HG02981 (cell line): ENCODE data around the gene OGDHL.

ENCODE experiments used
- ATAC-seq: cut with Tn5 transposase; IDR thresholded peaks from one replicate; pipeline ENCODE4 v1.9.1; 2021; ENCODE audit warnings: mild to moderate bottlenecking, moderate library complexity; ENCODE audit not compliant: unreplicated experiment

OGDHL gene

GRCh38 chr10:49691588-49691987 lies 70.5 kb downstream of the OGDHL start:
- no peak for ATAC-seq

DNA sequence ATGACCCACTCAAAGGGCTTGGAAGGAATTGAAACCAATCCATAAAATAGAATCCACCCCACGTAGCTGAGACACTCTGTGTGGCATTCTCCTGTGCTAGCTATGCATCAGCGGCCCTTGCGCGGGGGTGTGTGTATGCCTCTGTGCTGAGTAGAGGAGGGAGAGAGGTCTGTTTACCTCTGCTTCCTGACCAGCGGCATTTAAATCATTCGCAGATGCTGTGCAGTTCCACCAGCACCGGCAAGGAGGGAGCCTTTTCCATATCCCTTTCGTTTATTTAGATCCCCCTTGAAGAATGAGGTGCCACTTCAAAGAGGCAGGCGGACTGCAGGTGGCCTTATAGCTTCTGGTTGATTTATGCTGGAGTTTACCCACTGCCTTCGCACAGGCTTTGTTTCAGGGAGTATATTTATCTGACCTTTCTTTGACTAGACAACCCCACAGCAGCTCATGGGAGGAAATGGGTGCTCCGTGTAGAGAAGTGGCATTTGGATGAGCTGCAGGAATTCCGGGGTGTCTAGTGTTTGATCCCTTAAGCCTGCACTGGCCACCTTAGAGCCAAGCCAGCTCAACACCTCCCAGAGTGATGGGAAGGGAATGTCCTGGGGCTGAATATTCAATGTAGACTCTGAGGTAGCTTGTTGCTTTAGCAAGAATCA lies 71.3 kb downstream of the OGDHL start:
- no peak for ATAC-seq

- ATAC-seq, result no peak
Measured at GRCh38 chr10:49689882-49690510, 72.1 kb downstream of the OGDHL start.

GRCh38 chr10:49688920-49689319 lies 73.2 kb downstream of the OGDHL start:
- no peak for ATAC-seq

- ATAC-seq, result no peak
Measured at GRCh38 chr10:49688261-49688846, 73.8 kb downstream of the OGDHL start.

DNA sequence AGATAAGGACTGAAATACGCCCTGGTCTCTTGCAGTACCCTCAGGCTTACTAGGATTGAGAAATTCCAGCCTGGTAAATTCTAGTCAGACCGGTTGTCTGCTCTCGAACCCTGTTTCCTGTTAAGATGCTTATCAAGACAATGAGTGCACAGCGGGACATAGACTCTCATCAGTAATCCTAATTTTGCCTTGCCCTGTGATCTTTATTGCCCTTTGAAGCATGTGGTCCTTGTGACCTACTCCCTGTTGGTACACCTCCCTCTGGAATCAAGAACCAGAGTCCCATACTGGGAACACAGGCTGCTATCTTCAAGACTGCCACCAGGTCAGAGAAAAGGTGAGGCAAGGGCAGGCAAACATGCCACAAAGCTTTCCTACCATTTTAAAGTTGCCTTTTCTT lies 75.5 kb downstream of the OGDHL start:
- ATAC-seq, result no peak
